HCT116 (cell line): ENCODE measurements around the gene TFPI2. TPM values are rescaled to one million over a fixed set of nuclear protein-coding genes. Genes with fewer than 3 reads are reported as not detected.

Experiments used
- ATAC-seq: fragments of 200-7000 bp; cut with Tn5 transposase; 2 replicates; pipeline ENCODE4 v1.9.1; 2020; ENCODE audit warnings: mild to moderate bottlenecking, moderate library complexity
- BruUV-seq: library from RNA; stranded (reverse); fragments of 400-500 nt; replicated peaks from 2 replicates; lab custom pipeline; 2021; lab: Mats Ljungman, UMichigan
- CTCF ChIA-PET: fragments of 300-600 bp; sonication (Branson Sonifier 250); formaldehyde crosslinking; loops from one replicate; lab custom pipeline; 2021; ENCODE audit warnings: antibody characterized with exemption; lab: Charles Lee
- POLR2A ChIA-PET: fragments of 300-600, 350-600 bp; sonication (Branson Sonifier 250); formaldehyde crosslinking; loops from one replicate; lab custom pipeline; 2021; ENCODE audit warnings: antibody characterized with exemption; lab: Charles Lee
- RAD21 ChIA-PET, 2 experiments: fragments of 300-600 bp; sonication (Branson Sonifier 250); formaldehyde crosslinking; loops; one replicate each; lab custom pipeline; 2023; ENCODE audit warnings: low total read pairs in 2 of 2; ENCODE audit not compliant: uncharacterized antibody in 2 of 2, unreplicated experiment in 2 of 2, low non-redundant PET in 1 of 2; lab: Charles Lee
- DNase-seq: peaks from one replicate; pipeline ENCODE4 v3.0.0-alpha.2; 2010; ENCODE audit warnings: low read depth, low spot score
- H2AFZ ChIP-seq: fragments of 200-600 bp; shearing (Covaris generic), sonication (generic); 2 replicates; pipeline ENCODE4 v1.6.1; 2017; ENCODE audit warnings: low read depth, mixed run types, mixed read lengths, antibody characterized with exemption, low read length; ENCODE audit not compliant: poor library complexity, severe bottlenecking
- H3K27ac ChIP-seq: 2 replicates; pipeline ENCODE4 v1.5.1; 2012; ENCODE audit warnings: low read depth, low read length
- H3K27me3 ChIP-seq: fragments of 200-600 bp; sonication (generic); 2 replicates; pipeline ENCODE4 v1.6.1; 2016; ENCODE audit warnings: mixed run types, low read length, mixed read lengths; ENCODE audit not compliant: insufficient read depth
- H3K36me3 ChIP-seq, 2 experiments: fragments of 200-500 bp in 1 of 2; fragments of 200-600 bp in 1 of 2; sonication (Bioruptor generic) in 1 of 2; sonication (generic) in 1 of 2; 2 replicates each; pipeline versions ENCODE4 v1.5.1 to v1.6.1; 2014 to 2016; ENCODE audit warnings: low read length in 2 of 2, inconsistent platforms in 1 of 2, mixed read lengths in 1 of 2, mixed run types in 1 of 2; ENCODE audit not compliant: insufficient read depth in 2 of 2, control insufficient read depth in 1 of 2
- H3K4me1 ChIP-seq, 2 experiments: fragments of 200-600 bp in 1 of 2; sonication (generic) in 1 of 2; 2 replicates each; pipeline versions ENCODE4 v1.5.1 to v1.6.1; 2012 to 2017; ENCODE audit warnings: low read length in 2 of 2, inconsistent platforms in 1 of 2, mild to moderate bottlenecking in 1 of 2, mixed read lengths in 1 of 2, mixed run types in 1 of 2, moderate library complexity in 1 of 2; ENCODE audit not compliant: insufficient read depth in 2 of 2, control insufficient read depth in 1 of 2
- H3K4me2 ChIP-seq: fragments of 200-600 bp; sonication (generic); 2 replicates; pipeline ENCODE4 v1.6.1; 2017; ENCODE audit warnings: mixed run types, low read length, mixed read lengths
- H3K4me3 ChIP-seq, 2 experiments: fragments of 200-600 bp in 1 of 2; sonication (generic) in 1 of 2; replicated peaks in 1 of 2; 2 replicates each; pipeline ENCODE4 v1.5.1; 2011 to 2016; ENCODE audit warnings: low read length in 2 of 2, control low read depth in 1 of 2, low read depth in 1 of 2, mild to moderate bottlenecking in 1 of 2, mixed read lengths in 1 of 2, mixed run types in 1 of 2
- H3K79me2 ChIP-seq: fragments of 200-600 bp; sonication (generic); 2 replicates; pipeline ENCODE4 v1.6.1; 2017; ENCODE audit warnings: mild to moderate bottlenecking, mixed run types, low read length, moderate library complexity, mixed read lengths; ENCODE audit not compliant: insufficient read depth
- H3K9ac ChIP-seq: fragments of 200-600 bp; sonication (generic); 2 replicates; pipeline ENCODE4 v1.6.1; 2016; ENCODE audit warnings: low read length, mixed read lengths
- H3K9me2 ChIP-seq: fragments of 200-600 bp; sonication (generic), shearing (Covaris generic); 2 replicates; pipeline ENCODE4 v1.6.1; 2017; ENCODE audit warnings: mixed run types, mild to moderate bottlenecking, moderate library complexity; ENCODE audit not compliant: insufficient read depth
- H3K9me3 ChIP-seq, 2 experiments: fragments of 200-500 bp in 1 of 2; fragments of 200-600 bp in 1 of 2; sonication (Bioruptor generic) in 1 of 2; sonication (generic) in 1 of 2; 2 replicates each; pipeline ENCODE4 v1.6.1; 2014 to 2017; ENCODE audit warnings: low read length in 2 of 2, mixed read lengths in 2 of 2, inconsistent platforms in 1 of 2, low read depth in 1 of 2, mild to moderate bottlenecking in 1 of 2, mixed run types in 1 of 2, moderate library complexity in 1 of 2; ENCODE audit not compliant: control insufficient read depth in 1 of 2, insufficient read depth in 1 of 2
- H4K20me1 ChIP-seq: fragments of 200-600 bp; sonication (generic), shearing (Covaris generic); 2 replicates; pipeline ENCODE4 v1.6.1; 2017; ENCODE audit warnings: mixed run types, mild to moderate bottlenecking, moderate library complexity; ENCODE audit not compliant: insufficient read depth
- CTCF ChIP-seq, 3 experiments: fragments of 200-600 bp in 1 of 3; sonication (generic) in 1 of 3; IDR thresholded peaks in 2 of 3; conservative IDR thresholded peaks in 1 of 3; 2 replicates each; pipeline ENCODE4 v1.5.1; 2012 to 2017; ENCODE audit warnings: low read depth in 2 of 3, low read length in 2 of 3, antibody characterized with exemption in 1 of 3, borderline replicate concordance in 1 of 3, control low read depth in 1 of 3, mild to moderate bottlenecking in 1 of 3, mixed read lengths in 1 of 3, mixed run types in 1 of 3, moderate library complexity in 1 of 3; ENCODE audit not compliant: insufficient read depth in 1 of 3
- FOSL1 ChIP-seq: IDR thresholded peaks from 2 replicates; pipeline ENCODE4 v1.6.1; 2012; ENCODE audit warnings: low read depth
- JUND ChIP-seq: IDR thresholded peaks from 2 replicates; pipeline ENCODE4 v1.6.1; 2012
- intact Hi-C: fragments of 100-400 bp; cut with micrococcal nuclease; formaldehyde crosslinking; loops from 2 replicates; pipeline ENCODE4 v1.10.0; 2022
- total RNA-seq: library from RNA; stranded (reverse); gene quantifications from one replicate; pipeline ENCODE4 v1.2.1, GENCODE V29; 2021; ENCODE audit not compliant: unreplicated experiment
- TF ChIP-seq, protein P1 (sequence below): IDR thresholded peaks from 2 replicates; pipeline ENCODE4 v1.6.1; 2012; ENCODE audit warnings: low read depth

Gene TFPI2
- total RNA-seq, 1 experiment from 2014 or later = 0.15 TPM

DNA sequence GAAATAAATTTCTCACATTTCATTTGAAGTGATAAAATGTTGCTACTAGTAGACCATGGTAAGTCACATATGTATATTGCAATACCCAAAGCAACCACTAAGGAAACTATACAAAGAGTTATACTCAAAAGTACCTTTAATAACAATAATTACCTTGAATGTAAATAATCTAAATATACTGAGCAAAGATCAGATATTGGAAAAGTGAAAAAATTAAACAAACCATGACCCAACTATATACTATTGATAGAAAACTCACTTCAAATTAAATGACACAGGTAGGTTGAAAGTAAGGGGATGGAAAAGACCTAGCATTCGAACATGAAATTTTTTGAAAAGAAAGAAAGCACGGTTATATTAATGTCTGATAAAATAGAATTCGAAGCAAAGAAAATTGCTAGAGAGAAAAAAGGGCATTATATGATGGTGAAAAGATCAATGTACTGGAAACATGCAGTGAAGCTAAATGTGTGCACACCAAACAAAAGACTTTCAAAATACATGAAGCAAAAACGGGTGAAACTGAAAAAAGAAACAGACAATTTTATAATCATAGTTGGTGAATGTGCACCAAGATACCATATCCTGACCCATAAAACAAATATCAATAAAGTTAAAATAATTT is 29.1 kb downstream of the TFPI2 start:
- intact Hi-C loops = no loop called here
- Histone ChIP-seq H3K4me3 (no peak overlapping the region), H3K4me2 (no peak overlapping the region), H3K27me3 (0 out of 2 replicates have a peak, but pooled peaks cover 6% of the 10 kb centered on the region), H3K4me1 (no peaks in the 10 kb centered on the region), H3K9ac (no peak overlapping the region), H3K27ac (no peak overlapping the region), H3K9me2 (no peaks in the 10 kb centered on the region), H3K36me3 (no peaks in the 10 kb centered on the region), H2AFZ (no peak overlapping the region), H3K79me2 (no peaks in the 10 kb centered on the region), H4K20me1 (no peaks in the 10 kb centered on the region; the same call in 1 of the 2 replicates), H3K9me3 (no peaks in the 10 kb centered on the region)
- POLR2A ChIA-PET = no interaction called here
- ATAC-seq = no peak
- no peak for DNase-seq
- TF ChIP-seq, protein P1, sequence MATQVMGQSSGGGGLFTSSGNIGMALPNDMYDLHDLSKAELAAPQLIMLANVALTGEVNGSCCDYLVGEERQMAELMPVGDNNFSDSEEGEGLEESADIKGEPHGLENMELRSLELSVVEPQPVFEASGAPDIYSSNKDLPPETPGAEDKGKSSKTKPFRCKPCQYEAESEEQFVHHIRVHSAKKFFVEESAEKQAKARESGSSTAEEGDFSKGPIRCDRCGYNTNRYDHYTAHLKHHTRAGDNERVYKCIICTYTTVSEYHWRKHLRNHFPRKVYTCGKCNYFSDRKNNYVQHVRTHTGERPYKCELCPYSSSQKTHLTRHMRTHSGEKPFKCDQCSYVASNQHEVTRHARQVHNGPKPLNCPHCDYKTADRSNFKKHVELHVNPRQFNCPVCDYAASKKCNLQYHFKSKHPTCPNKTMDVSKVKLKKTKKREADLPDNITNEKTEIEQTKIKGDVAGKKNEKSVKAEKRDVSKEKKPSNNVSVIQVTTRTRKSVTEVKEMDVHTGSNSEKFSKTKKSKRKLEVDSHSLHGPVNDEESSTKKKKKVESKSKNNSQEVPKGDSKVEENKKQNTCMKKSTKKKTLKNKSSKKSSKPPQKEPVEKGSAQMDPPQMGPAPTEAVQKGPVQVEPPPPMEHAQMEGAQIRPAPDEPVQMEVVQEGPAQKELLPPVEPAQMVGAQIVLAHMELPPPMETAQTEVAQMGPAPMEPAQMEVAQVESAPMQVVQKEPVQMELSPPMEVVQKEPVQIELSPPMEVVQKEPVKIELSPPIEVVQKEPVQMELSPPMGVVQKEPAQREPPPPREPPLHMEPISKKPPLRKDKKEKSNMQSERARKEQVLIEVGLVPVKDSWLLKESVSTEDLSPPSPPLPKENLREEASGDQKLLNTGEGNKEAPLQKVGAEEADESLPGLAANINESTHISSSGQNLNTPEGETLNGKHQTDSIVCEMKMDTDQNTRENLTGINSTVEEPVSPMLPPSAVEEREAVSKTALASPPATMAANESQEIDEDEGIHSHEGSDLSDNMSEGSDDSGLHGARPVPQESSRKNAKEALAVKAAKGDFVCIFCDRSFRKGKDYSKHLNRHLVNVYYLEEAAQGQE = no peak
- no peak for TF ChIP-seq FOSL1
- TF ChIP-seq CTCF (IDR thresholded peaks at IDR 0.05 in 2 of 3, conservative IDR thresholded peaks at IDR 0.05 in 1 of 3; ENCODE audit: borderline replicate concordance in 1 of 3, insufficient read depth in 1 of 3, low read depth in 2 of 3, low read length in 2 of 3) = peak in 2 of 3 experiments; percentile 23 to 47; a peak in 3 of 6 replicates
- no peak for TF ChIP-seq JUND
- RAD21 ChIA-PET = no interaction called here
- CTCF ChIA-PET = no interaction called here
- BruUV-seq = no TSS peak
